HEK293 (cell line): ENCODE measurements around the gene SPC24.

Experiments used
- IKZF3 ChIP-seq: fragments of 450-650 bp; IDR thresholded peaks from 2 replicates; pipeline ENCODE4 v1.5.0; 2018; ENCODE audit warnings: missing biosample characterization, mild to moderate bottlenecking, missing genetic modification characterization, moderate library complexity
- KLF17 ChIP-seq: fragments of 450-650 bp; formaldehyde crosslinking; IDR thresholded peaks from 2 replicates; pipeline ENCODE4 v1.5.1; 2016; ENCODE audit warnings: missing biosample characterization, missing genetic modification characterization
- PRDM10 ChIP-seq: fragments of 450-650 bp; formaldehyde crosslinking; IDR thresholded peaks from 2 replicates; pipeline ENCODE4 v1.5.1; 2016; ENCODE audit warnings: missing biosample characterization, missing genetic modification characterization
- PRDM6 ChIP-seq: fragments of 450-650 bp; formaldehyde crosslinking; IDR thresholded peaks from 2 replicates; pipeline ENCODE4 v1.5.1; 2017; ENCODE audit warnings: missing biosample characterization, missing genetic modification characterization
- ZNF18 ChIP-seq: fragments of 450-650 bp; formaldehyde crosslinking; IDR thresholded peaks from 2 replicates; pipeline ENCODE4 v1.5.1; 2016; ENCODE audit warnings: missing biosample characterization, missing genetic modification characterization
- ZNF23 ChIP-seq: fragments of 450-650 bp; formaldehyde crosslinking; IDR thresholded peaks from 2 replicates; pipeline ENCODE4 v1.5.1; 2016; ENCODE audit warnings: missing biosample characterization, missing genetic modification characterization, borderline replicate concordance
- ZNF24 ChIP-seq: fragments of 450-650 bp; formaldehyde crosslinking; IDR thresholded peaks from 2 replicates; pipeline ENCODE4 v1.5.1; 2016; ENCODE audit warnings: missing biosample characterization, missing genetic modification characterization
- ZNF248 ChIP-seq: fragments of 450-650 bp; formaldehyde crosslinking; IDR thresholded peaks from 2 replicates; pipeline ENCODE4 v1.5.1; 2017; ENCODE audit warnings: missing biosample characterization, missing genetic modification characterization
- ZNF280D ChIP-seq: fragments of 450-650 bp; formaldehyde crosslinking; IDR thresholded peaks from 2 replicates; pipeline ENCODE4 v1.5.1; 2016; ENCODE audit warnings: missing biosample characterization, missing genetic modification characterization
- ZNF398 ChIP-seq: fragments of 450-650 bp; formaldehyde crosslinking; IDR thresholded peaks from 2 replicates; pipeline ENCODE4 v1.5.1; 2017; ENCODE audit warnings: missing biosample characterization, missing genetic modification characterization
- ZNF510 ChIP-seq: fragments of 450-650 bp; formaldehyde crosslinking; IDR thresholded peaks from 2 replicates; pipeline ENCODE4 v1.5.1; 2018; ENCODE audit warnings: mild to moderate bottlenecking, missing genetic modification characterization, missing biosample characterization; ENCODE audit not compliant: insufficient replicate concordance
- ZNF518A ChIP-seq: fragments of 450-650 bp; formaldehyde crosslinking; conservative IDR thresholded peaks from 2 replicates; pipeline ENCODE4 v1.5.1; 2016; ENCODE audit warnings: low read depth, missing biosample characterization, missing genetic modification characterization
- ZNF677 ChIP-seq: fragments of 450-650 bp; IDR thresholded peaks from 2 replicates; pipeline ENCODE4 v1.5.0; 2018; ENCODE audit warnings: missing biosample characterization, mild to moderate bottlenecking, missing genetic modification characterization, moderate library complexity
- ZNF704 ChIP-seq: fragments of 450-650 bp; formaldehyde crosslinking; IDR thresholded peaks from 2 replicates; pipeline ENCODE4 v1.5.1; 2016; ENCODE audit warnings: missing biosample characterization, missing genetic modification characterization
- ZNF843 ChIP-seq: fragments of 450-650 bp; formaldehyde crosslinking; IDR thresholded peaks from 2 replicates; pipeline ENCODE4 v1.5.1; 2016; ENCODE audit warnings: missing biosample characterization, missing genetic modification characterization
- ZSCAN4 ChIP-seq: fragments of 450-650 bp; formaldehyde crosslinking; IDR thresholded peaks from 2 replicates; pipeline ENCODE4 v1.5.1; 2017; ENCODE audit warnings: missing biosample characterization, missing genetic modification characterization

The SPC24 gene

GRCh38 chr19:11138601-11139300 is 16.8 kb downstream of the SPC24 start (continued):
- TF ChIP-seq ZNF677 (tag by site-specific recombination) (no peak), ZNF280D (tag by site-specific recombination) (peak; percentile 93), ZNF518A (tag by site-specific recombination) (no peak), KLF17 (tag by site-specific recombination) (peak; percentile 91), ZSCAN4 (tag by site-specific recombination) (no peak), PRDM6 (tag by site-specific recombination) (no peak), ZNF248 (tag by site-specific recombination) (no peak), ZNF23 (no peak), ZNF398 (tag by site-specific recombination) (peak; percentile 83), PRDM10 (peak; percentile 93), ZNF510 (no peak), ZNF843 (tag by site-specific recombination) (no peak), ZNF704 (tag by site-specific recombination) (no peak), IKZF3 (tag by site-specific recombination) (peak; percentile 91), ZNF24 (tag by site-specific recombination) (0 out of 2 replicates have a peak, but pooled peaks have one; percentile 60), ZNF18 (tag by site-specific recombination) (no peak)
